Left cardiac atrium (tissue), 4 donors: Measurements from ENCODE around the gene SYNGR3. TPM values are rescaled to one million over a fixed set of nuclear protein-coding genes. Genes with fewer than 3 reads are reported as not detected.

Experiments
- ATAC-seq, 2 donors: fragments of 200-7000 bp; cut with Tn5 transposase; one replicate each; pipeline ENCODE4 v1.9.1; 2020; ENCODE audit warnings: mild to moderate bottlenecking in 2 of 2, moderate library complexity in 2 of 2
- DNase-seq: peaks from one replicate; pipeline ENCODE4 v3.0.0-alpha.2; 2020
- intact Hi-C, 2 donors: fragments of 100-400 bp; cut with DNase I; formaldehyde crosslinking; loops; one replicate each; pipeline versions ENCODE4 v1.14.1 to v1.15.1; 2022 to 2023
- total RNA-seq, 2 donors: library from RNA; stranded (reverse); fragmentation: NEBNext Ultra II Directional; extraction: Animal tissue kit (Norgen Biotek cat#: 25700); gene quantifications; one replicate each; pipeline ENCODE4 v1.2.1, GENCODE V29; 2021
- donor health status: DM: no; HTN: yes; CAD: no.
- donor health status: DM: no; HTN: yes; CAD: no; lungs with severe emphysema.
- donor health status: DM: yes; HTN: yes; CAD: no.
- donor health status: Dilated cardiomyopathy.

The SYNGR3 gene
- total RNA-seq, 2 donors from 2014 or later = 0.74 to 1.9 TPM

DNA sequence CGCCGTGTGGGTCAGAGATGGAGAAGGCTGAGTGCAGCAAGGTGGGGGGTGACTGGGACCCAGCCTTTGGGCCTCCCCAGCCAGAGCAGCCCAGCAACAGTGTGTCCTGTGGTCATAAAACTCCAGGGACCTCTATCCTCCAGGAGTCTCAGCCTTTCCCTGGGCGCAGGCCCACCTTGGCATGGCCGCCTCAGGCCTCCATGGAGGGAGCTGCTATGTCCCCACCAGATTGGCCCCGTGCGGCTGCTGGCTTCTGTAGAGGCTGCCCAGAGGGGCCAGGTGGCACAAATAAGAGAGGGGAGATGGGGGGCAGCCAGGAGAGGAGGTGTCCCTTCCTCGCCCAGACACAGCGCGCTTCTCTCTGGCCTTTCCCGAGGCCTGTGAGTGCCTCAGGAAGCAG, 2.6 kb upstream of the SYNGR3 start:
- ATAC-seq (no peak), DNase-seq (no peak)
- intact Hi-C loops = no loop called here

- no peak for ATAC-seq
- intact Hi-C loops = no loop called here
- DNase-seq = no peak
These were observed 256 bp downstream of the SYNGR3 start for GRCh38 chr16:1990101-1990350.

DNA sequence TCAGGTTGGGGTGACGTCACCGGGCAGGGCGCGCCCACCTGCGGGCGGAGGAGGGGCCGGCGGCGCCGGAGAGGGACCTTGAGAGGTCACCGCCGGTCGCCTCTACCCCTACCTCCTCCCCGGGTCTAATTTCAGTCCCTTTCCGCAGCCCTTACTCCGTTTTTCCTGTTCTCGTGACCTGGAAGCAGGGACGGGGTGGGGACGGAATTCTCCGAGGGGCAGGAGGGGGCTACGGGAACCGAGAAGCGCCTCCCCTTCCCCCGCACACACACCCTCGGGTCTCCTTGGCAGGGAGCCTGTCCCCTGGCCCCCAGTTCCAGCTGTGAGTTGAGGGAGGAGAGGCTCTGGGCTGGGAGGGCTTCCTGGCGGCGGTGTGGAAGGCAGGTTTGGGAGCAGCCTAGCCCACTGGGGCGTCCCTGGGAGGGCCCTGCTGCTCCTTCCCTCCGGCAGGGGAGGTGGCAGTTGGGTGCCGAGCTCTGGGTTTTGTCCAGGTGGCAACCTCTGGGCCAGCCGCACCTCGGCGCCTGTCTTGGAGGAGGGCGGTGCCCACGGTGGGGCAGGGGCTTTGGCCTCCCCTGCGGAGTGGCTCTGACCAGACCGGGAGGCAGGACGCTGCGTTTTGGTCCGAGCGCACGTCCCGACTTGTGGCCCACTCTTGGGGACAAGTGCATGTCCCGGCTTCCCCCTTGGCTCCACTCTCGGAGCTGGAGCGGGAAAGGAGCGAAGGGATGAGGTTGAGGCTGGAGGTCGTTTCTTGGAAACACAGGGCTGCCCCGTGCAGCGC, 773 bp downstream of the SYNGR3 start:
- ATAC-seq (no peak), DNase-seq (no peak)
- intact Hi-C loops = no loop called here

GRCh38 chr16:1991135-1991551, 1.4 kb downstream of the SYNGR3 start:
- DNase-seq (no peak), ATAC-seq (peak in 1 of 2 donors; percentile 3)
- intact Hi-C loops = no loop called here

DNA sequence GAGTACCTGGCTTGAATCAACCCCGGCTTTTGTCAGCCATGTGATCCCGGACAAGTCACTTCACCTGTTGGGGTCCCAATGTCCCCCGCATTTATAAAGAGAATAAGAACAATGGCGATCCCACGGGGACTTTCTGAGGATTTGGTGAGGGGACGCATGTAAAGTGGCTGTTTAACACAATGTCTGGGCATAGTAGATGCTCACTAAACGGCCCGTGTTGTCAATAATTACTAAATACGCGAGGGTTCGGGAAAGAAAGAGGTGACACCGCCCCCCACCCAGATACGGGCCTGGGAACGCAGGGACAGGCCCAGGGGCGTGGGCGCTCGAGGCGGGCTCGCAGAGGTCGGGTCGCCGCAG, 1.8 kb downstream of the SYNGR3 start:
- no peak for ATAC-seq
- intact Hi-C loops = no loop called here
- no peak for DNase-seq

GRCh38 chr16:1991948-1992703, 2.4 kb downstream of the SYNGR3 start:
- intact Hi-C loops = no loop called here
- peak; percentile 97 for DNase-seq

GRCh38 chr16:1992704-1993317, 3.0 kb downstream of the SYNGR3 start:
- DNase-seq = no peak
- intact Hi-C loops = no loop called here
- ATAC-seq = peak in 1 of 2 donors; percentile 1

More at GRCh38 chr16:1991948-1992703, 2.4 kb downstream of the SYNGR3 start:
- peak; percentile 90 to 93 for ATAC-seq

GRCh38 chr16:1993731-1994131, 4.0 kb downstream of the SYNGR3 start:
- peak; percentile 31 for DNase-seq
- no peak for ATAC-seq
- intact Hi-C loops = no loop called here

DNA sequence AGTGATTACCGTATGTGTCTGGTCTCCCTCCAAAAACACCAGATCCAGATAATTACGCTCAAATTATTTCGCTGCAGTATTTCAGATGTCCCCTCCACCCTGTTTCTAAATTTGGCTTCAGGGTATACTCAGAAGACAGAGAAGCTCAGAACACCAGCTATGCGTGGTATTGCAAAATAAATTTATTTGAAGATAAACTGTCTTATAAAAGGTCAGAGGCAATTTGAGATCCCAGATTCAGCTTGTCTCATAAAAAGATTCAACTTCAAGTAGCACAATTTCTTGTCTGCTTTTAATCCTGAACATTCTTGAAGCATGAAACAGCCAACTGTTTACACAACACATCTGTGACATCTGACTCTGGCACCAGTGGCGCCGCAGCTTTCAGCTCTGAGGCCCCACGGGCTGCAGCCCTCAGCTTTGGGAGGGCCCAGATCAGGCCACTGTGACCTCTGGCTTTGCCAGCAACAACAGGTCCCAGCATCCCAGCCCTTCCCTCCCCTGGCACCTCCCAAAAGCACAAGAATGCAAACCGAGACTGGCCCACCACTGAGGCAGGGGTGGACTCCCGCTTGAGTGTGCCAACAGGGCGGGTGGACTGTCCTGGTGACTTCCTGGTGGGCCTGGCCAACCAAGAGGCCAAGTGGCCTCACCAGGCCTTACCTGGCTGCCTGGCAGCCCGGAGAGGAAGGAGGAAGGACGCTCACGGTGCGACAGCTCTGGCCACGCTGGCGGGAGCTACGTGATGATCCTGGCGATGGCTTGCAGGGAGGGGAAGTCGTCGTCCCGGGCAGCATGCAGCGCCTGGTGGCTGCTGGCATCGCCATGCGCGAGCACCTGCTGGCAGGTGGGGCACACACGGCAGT, 8.0 kb downstream of the SYNGR3 start:
- DNase-seq = no peak
- ATAC-seq = peak in 1 of 2 donors; percentile 32
- intact Hi-C loops = no loop called here

DNA sequence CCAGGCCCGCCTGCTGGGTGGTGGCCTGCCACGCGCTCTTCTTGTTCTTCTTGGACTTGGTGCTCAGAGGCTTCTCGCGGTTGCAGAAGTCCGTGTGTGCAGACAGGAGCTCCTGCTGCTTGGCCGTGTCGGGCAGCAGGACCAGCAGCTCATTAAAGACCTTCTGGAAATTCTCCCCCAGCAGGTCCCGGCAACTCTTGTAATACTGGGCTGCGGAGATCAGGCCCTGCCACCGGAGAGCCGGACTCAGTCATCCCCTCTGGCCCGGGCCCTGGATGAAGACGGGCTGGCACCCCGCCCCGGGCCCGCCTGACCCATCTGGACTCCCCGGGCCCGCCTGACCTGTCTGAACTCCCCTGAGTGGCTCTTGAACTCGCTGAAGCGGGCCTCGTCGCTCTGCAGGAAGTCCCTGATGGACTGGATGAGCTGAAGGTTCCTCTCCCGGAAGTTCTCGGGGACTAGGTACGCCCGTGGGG, 8.6 kb downstream of the SYNGR3 start:
- DNase-seq (no peak), ATAC-seq (no peak)
- intact Hi-C loops = no loop called here

DNA sequence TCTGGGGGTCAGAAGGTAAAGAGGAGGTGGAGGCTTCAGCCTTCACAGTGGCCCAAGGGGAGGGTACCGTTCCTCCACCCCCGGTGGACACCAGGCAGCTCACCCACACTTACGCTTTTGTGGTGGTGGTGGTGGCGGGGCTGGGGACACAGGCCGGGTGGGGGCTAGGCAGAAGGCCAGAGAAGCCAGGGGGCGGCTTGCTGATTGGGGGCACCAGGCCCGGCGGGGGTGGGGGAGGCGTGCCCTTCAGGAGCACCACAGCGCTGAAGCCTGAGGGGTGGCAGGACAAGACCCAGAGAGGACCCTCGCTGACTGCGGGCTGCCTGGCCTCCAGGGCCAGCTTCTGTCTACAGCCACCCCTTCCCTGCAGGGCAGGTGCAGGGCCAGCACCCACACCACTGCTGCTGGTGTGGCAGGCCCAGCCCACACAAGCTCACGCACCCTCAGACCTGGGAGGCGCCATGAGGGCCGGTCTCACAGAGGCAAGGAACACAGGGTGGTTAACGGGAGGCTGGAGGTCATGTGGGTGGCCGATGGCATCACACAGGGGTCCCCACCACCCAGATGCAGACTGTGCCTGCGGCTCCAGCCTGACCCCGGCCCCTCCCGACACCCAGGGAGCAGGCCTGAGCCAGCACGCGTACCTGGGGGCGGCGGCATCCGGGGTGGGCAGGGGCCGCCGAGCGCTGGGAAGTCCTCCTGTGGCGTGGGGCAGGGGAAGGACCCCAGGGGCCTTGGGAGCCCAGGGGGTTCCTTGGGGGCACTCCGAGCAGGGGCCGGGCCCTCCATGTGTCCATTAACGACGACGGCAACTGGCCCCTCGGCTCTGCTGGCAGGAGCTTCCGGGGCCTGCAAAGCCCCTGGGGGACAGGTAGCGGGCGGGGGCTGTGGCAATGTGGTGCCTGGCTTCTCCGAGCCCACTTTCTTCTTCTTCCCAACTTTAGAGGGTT, 9.4 kb downstream of the SYNGR3 start:
- DNase-seq (no peak), ATAC-seq (no peak)
- intact Hi-C loops = no loop called here

DNA sequence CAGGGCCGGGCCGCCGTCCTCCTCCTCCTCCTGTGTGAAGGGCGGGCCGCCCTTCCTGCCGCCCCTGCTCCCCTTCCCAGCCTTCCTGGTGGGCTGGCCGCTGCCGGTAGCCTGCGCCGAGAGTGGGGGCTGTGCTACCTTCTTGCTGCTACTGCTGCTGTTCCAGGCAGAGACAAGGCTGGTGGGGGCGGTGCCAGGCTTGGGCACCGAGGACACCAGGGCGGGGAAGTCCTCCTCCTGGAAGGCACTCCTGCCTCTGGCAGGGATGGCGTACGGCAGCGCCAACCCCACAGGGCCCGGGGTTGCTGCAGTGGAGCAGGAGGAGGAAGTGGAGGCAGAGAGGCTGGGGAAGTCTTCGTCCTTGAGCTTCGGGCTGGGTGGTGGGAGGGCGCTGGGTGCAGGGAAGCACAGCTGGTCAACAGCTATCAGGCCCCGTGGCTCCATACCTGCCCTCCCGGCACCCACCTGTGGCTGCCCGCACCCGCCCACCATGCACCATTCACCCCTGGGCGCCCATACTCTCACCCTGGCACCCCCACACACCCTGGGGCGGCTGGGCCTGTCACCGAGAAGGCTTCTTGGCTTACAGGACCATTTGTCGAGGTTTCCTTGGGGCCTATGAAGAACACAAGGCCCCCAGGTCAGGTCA, 10.2 kb downstream of the SYNGR3 start:
- ATAC-seq = no peak
- DNase-seq = no peak
- intact Hi-C loops = no loop called here

- no peak for DNase-seq
- intact Hi-C loops = no loop called here
- ATAC-seq = no peak
These were observed 11.3 kb downstream of the SYNGR3 start for GRCh38 chr16:2001035-2001434.

DNA sequence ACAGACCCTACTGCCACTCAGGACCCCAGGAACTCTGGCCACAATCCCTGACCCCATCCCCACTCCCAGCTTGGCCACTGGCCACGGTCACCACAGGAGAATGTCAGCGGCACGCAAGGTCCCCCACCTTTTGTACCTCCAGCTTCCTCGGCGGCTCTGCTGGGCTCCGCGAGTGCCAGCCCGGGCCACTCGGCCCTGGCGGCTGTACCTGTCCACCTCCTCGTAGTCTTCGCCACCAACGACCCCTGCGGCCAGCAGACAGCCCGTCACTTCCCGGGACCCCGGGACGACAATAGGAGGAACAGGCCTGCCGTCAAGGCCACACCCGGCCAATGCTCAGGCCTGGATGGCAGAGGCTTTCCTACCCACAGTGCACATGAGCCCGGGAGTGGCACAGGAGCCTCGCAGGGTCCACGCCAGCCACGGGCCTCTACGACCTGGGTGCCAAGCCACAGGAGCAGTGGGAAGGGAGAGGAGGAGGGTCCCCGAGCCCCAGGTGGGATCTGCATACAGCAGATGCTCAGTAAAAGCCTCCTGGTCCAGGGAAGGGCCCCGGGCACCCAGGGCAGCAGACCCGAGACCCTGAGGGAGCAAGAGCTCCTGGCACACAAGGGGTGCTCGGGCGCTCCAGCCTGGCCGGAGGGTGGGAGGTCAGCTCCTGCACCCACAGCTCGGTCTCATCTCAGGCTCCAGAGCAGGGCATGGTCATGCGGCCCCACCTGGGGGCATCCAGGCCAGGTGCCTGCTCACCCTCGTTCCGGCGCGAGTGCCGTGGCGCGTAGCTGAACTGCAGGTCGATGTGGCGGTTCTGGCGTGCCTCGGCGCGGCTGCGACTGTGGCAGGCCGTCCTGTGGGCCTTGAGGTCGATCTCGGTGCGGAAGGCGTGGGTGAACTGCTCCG, 11.9 kb downstream of the SYNGR3 start:
- DNase-seq = no peak
- intact Hi-C loops = no loop called here

DNA sequence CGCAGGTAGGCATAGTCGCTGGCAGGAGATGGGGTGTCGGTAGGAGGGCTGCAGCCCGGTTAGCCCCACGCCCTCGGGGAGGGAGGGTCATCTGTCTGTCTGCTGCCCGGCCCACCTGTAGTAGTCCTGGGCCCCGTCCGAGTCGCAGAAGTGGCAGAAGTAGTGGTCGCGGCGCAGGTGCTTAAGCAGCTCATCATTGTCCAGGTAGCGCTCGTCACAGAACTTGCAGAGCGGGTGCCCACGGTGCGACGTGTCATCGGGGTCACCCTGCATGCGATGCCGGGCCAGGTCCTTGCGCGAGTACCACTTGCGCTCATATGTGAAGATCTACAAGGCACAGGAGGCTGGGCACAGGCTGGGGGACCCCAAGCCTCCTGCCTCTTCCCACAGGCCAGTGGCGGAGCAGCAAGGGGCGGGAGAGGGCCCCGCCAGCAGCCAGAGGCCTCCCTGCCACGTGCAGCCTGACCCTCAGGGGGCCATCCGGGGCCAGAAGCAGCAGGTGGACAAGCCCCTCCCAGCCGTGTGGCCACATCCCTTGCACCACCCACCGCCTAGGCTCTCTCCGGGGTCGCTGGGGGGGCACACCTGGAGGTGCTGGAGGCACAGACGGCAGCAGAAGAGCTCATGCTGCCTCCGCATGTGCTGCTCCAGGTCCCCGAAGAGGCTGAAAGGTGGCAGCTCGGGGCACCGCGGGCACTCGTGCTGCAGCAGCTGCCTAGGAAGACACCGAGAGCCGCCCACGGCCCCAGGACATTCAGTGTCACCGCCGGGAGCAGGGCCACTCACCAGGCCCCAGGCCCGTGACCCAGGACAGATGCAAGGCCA, 12.8 kb downstream of the SYNGR3 start:
- intact Hi-C loops = no loop called here
- peak; percentile 21 for DNase-seq
- no peak for ATAC-seq

More for the DNA sequence above, 11.9 kb downstream of the SYNGR3 start:
- no peak for ATAC-seq

- intact Hi-C loops = no loop called here
- no peak for ATAC-seq
- DNase-seq = no peak
These were observed 13.6 kb downstream of the SYNGR3 start for GRCh38 chr16:2003231-2003826.
